ENCODE results near the gene SORCS1.

DNA sequence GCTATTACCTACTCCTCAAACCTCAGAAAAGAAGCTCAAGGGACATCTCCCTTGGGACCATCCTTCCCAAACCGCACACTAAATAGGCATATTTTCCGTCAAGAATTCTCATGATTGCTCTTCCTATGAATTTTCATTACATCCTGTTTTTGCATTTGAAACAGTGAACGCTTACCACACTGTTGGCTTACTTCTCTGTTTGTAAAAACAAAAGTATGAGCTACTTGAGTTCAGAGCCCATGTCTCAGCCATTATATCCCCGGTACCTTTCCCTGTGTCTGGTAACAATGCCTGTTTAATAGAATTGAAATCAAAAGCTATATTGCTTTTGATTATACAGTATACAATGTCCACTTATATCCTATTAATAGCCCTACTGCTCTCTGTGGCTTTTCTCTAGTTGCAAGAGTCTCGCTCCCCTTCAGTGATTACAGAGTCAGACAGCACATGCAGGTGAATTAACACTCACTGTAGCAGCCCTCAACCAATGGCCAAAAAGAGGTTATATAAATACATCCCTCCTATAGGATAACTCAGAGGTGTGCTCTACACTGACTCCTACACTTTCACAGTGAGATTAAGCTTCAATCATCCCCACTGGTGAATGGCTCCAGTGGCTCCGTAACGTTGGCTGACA lies 264.4 kb downstream of the SORCS1 start:
- TF ChIP-seq, protein P1, sequence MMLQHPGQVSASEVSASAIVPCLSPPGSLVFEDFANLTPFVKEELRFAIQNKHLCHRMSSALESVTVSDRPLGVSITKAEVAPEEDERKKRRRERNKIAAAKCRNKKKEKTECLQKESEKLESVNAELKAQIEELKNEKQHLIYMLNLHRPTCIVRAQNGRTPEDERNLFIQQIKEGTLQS (CRISPR knock-in tag; IDR thresholded peaks at IDR 0.05), result no peak
- TF ChIP-seq, protein P2, sequence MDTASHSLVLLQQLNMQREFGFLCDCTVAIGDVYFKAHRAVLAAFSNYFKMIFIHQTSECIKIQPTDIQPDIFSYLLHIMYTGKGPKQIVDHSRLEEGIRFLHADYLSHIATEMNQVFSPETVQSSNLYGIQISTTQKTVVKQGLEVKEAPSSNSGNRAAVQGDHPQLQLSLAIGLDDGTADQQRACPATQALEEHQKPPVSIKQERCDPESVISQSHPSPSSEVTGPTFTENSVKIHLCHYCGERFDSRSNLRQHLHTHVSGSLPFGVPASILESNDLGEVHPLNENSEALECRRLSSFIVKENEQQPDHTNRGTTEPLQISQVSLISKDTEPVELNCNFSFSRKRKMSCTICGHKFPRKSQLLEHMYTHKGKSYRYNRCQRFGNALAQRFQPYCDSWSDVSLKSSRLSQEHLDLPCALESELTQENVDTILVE (CRISPR knock-in tag; IDR thresholded peaks at IDR 0.05), result no peak
- TF ChIP-seq DMAP1 (CRISPR knock-in tag; IDR thresholded peaks at IDR 0.05), result no peak

Data from HepG2 (cell line).